Prostate gland (tissue), 2 donors: ENCODE results near the gene ZNF366. TPM values are rescaled to one million over a fixed set of nuclear protein-coding genes. Genes with fewer than 3 reads are reported as not detected.

Experiments
- DNase-seq: peaks from one replicate; pipeline ENCODE4 v3.0.0-alpha.2; 2019; ENCODE audit warnings: low spot score
- H3K27ac ChIP-seq, 2 donors: fragments of 200-600 bp; sonication (generic); 2 replicates each; pipeline ENCODE4 v1.5.1; 2017 to 2019
- H3K27me3 ChIP-seq: fragments of 200-600 bp; sonication (generic); replicated peaks from 2 replicates; pipeline ENCODE4 v1.5.1; 2019; ENCODE audit not compliant: insufficient read depth
- H3K36me3 ChIP-seq, 2 donors: fragments of 200-600 bp; sonication (generic); 1 replicate in 1 of 2; 2 replicates in 1 of 2; pipeline versions ENCODE4 v1.5.1 to v1.8.1; 2017 to 2019
- H3K4me1 ChIP-seq: fragments of 200-600 bp; sonication (generic); replicated peaks from 2 replicates; pipeline ENCODE4 v1.5.1; 2019
- H3K4me3 ChIP-seq, 2 donors: fragments of 200-600 bp; sonication (generic); 2 replicates each; pipeline ENCODE4 v1.5.1; 2017 to 2019
- H3K9me3 ChIP-seq: fragments of 200-600 bp; sonication (generic); 2 replicates; pipeline ENCODE4 v1.5.1; 2017
- CTCF ChIP-seq, 4 experiments: fragments of 200-600 bp in 2 of 4; fragments of 450-650 bp in 2 of 4; sonication (generic) in 2 of 4; IDR thresholded peaks; 1 replicate in 3 of 4; 2 replicates in 1 of 4; pipeline ENCODE4 v1.5.1; 2016 to 2019; ENCODE audit warnings: antibody characterized with exemption in 4 of 4, mild to moderate bottlenecking in 2 of 4, moderate library complexity in 2 of 4
- POLR2A ChIP-seq: fragments of 450-650 bp; IDR thresholded peaks from one replicate; pipeline ENCODE4 v1.6.1; 2016; ENCODE audit warnings: antibody characterized with exemption, mild to moderate bottlenecking
- POLR2AphosphoS5 ChIP-seq: sonication (generic); formaldehyde crosslinking; IDR thresholded peaks from one replicate; pipeline ENCODE4 v1.6.1; 2017; ENCODE audit warnings: antibody characterized with exemption
- WGBS: methylation state at CpG from one replicate; pipeline ENCODE4 v1.1.5; 2018; 5-methylcytosine and 5-hydroxymethylcytosine counted together
- intact Hi-C: fragments of 100-400 bp; cut with DNase I; formaldehyde crosslinking; loops from one replicate; pipeline ENCODE4 v1.14.2; 2022
- total RNA-seq, 2 donors: library from RNA; depleted of rRNA; stranded (reverse); fragments of >200 nt; gene quantifications; one replicate each; pipeline ENCODE4 v1.1.0, GENCODE V29; 2016

Gene ZNF366
- total RNA-seq, 2 donors from 2014 or later: 2.0 to 3.2 TPM

- no peaks in the 10 kb centered on the region for H3K27me3 ChIP-seq
- H3K9me3 ChIP-seq: no peaks in the 10 kb centered on the region
- TF ChIP-seq CTCF (IDR thresholded peaks at IDR 0.05) (no peak), POLR2AphosphoS5 (no peak)
- H3K4me3 ChIP-seq: no peak overlapping the region
- intact Hi-C loops: no loop called here
- H3K4me1 ChIP-seq: peaks cover 3% of the 10 kb centered on the region
- no peaks in the 10 kb centered on the region for H3K36me3 ChIP-seq
- DNase-seq: no peak
- no peak overlapping the region for H3K27ac ChIP-seq
Observed at GRCh38 chr5:72512593-72512860, 5.3 kb upstream of the ZNF366 start.

GRCh38 chr5:72511774-72512592, 4.8 kb upstream of the ZNF366 start:
- no peak for TF ChIP-seq POLR2AphosphoS5
- TF ChIP-seq CTCF (IDR thresholded peaks at IDR 0.05): no peak
- TF ChIP-seq POLR2A: no peak
- Histone ChIP-seq H3K27ac (no peak overlapping the region), H3K36me3 (no peaks in the 10 kb centered on the region), H3K4me1 (peaks cover 3% of the 10 kb centered on the region), H3K4me3 (no peak overlapping the region), H3K9me3 (no peaks in the 10 kb centered on the region), H3K27me3 (no peaks in the 10 kb centered on the region)
- 70% methylated on average over 6 of the region's 6 CpGs for WGBS
- intact Hi-C loops: no loop called here
- DNase-seq: no peak

GRCh38 chr5:72511366-72511765, 4.2 kb upstream of the ZNF366 start:
- H3K9me3 ChIP-seq: no peaks in the 10 kb centered on the region
- intact Hi-C loops: no loop called here
- WGBS: 71% methylated on average over 3 of the region's 3 CpGs
- H3K27me3 ChIP-seq: no peaks in the 10 kb centered on the region
- TF ChIP-seq CTCF (IDR thresholded peaks at IDR 0.05) (no peak), POLR2AphosphoS5 (no peak)
- no peak overlapping the region for H3K27ac ChIP-seq
- DNase-seq: no peak
- peaks cover 3% of the 10 kb centered on the region for H3K4me1 ChIP-seq
- H3K4me3 ChIP-seq: no peak overlapping the region
- H3K36me3 ChIP-seq: no peaks in the 10 kb centered on the region

- DNase-seq: no peak
- H3K27ac ChIP-seq: no peak overlapping the region
- H3K4me3 ChIP-seq: no peak overlapping the region
- H3K9me3 ChIP-seq: no peaks in the 10 kb centered on the region
- H3K27me3 ChIP-seq: no peaks in the 10 kb centered on the region
- WGBS: 61% methylated on average over 8 of the region's 8 CpGs
- H3K36me3 ChIP-seq: no peaks in the 10 kb centered on the region
- TF ChIP-seq CTCF (IDR thresholded peaks at IDR 0.05) (no peak), POLR2A (no peak), POLR2AphosphoS5 (no peak)
- H3K4me1 ChIP-seq: peaks cover 3% of the 10 kb centered on the region
- intact Hi-C loops: no loop called here
Observed at GRCh38 chr5:72510610-72511181, 3.5 kb upstream of the ZNF366 start.

GRCh38 chr5:72509401-72509800, 2.2 kb upstream of the ZNF366 start:
- WGBS: 73% methylated on average over 7 of the region's 7 CpGs
- H3K4me3 ChIP-seq: no peak overlapping the region
- intact Hi-C loops: loop anchor here (5.0 kb wide), 1 partner anchor 57 kb away; no protein-coding TSS in a partner anchor
- no peaks in the 10 kb centered on the region for H3K27me3 ChIP-seq
- no peaks in the 10 kb centered on the region for H3K9me3 ChIP-seq
- no peaks in the 10 kb centered on the region for H3K36me3 ChIP-seq
- peaks cover 3% of the 10 kb centered on the region for H3K4me1 ChIP-seq
- H3K27ac ChIP-seq: no peak overlapping the region
- no peak for DNase-seq
- TF ChIP-seq POLR2A (no peak), CTCF (IDR thresholded peaks at IDR 0.05) (no peak), POLR2AphosphoS5 (no peak)
